CD4-positive, alpha-beta T cell (primary cell): ENCODE results near the gene TFPI. TPM values are rescaled to one million over a fixed set of nuclear protein-coding genes. Genes with fewer than 3 reads are reported as not detected.

Experiments used
- ATAC-seq: fragments of 200-7000 bp; cut with Tn5 transposase; one replicate; pipeline ENCODE4 v1.10.0; 2022; ENCODE audit warnings: mild to moderate bottlenecking; ENCODE audit not compliant: poor library complexity
- CTCF ChIA-PET: fragments of 350-600 bp; sonication (Branson Sonifier 250); formaldehyde crosslinking; loops from one replicate; lab custom pipeline; 2021; ENCODE audit warnings: antibody characterized with exemption, inconsistent platforms; lab: Charles Lee
- POLR2A ChIA-PET: fragments of 350-600 bp; sonication (Branson Sonifier 250); formaldehyde crosslinking; loops from one replicate; lab custom pipeline; 2021; ENCODE audit warnings: antibody characterized with exemption, inconsistent platforms; lab: Charles Lee
- DNase-seq, 14 experiments: peaks; one replicate each; pipeline ENCODE4 v3.0.0-alpha.2; 2013 to 2020; ENCODE audit warnings: mixed read lengths in 2 of 14
- H3K27ac ChIP-seq, 2 donors: one replicate each; pipeline versions ENCODE4 v1.5.1 to v1.7.0; 2013; ENCODE audit warnings: low read length in 2 of 2, low read depth in 1 of 2, mild to moderate bottlenecking in 1 of 2
- H3K27me3 ChIP-seq, 2 experiments: 1 replicate in 1 of 2; 2 replicates in 1 of 2; pipeline versions ENCODE4 v1.6.1 to v1.7.0; 2013; ENCODE audit warnings: low read length in 2 of 2, control low read depth in 1 of 2, mild to moderate bottlenecking in 1 of 2, moderate library complexity in 1 of 2; ENCODE audit not compliant: insufficient read depth in 2 of 2, control insufficient read depth in 1 of 2
- H3K36me3 ChIP-seq: one replicate; pipeline ENCODE4 v1.6.1; 2013; ENCODE audit warnings: low read length, control low read depth; ENCODE audit not compliant: insufficient read depth
- H3K4me1 ChIP-seq: one replicate; pipeline ENCODE4 v1.6.1; 2013; ENCODE audit warnings: low read length, control low read depth; ENCODE audit not compliant: insufficient read depth
- H3K4me3 ChIP-seq: one replicate; pipeline ENCODE4 v1.5.1; 2013; ENCODE audit warnings: mild to moderate bottlenecking, low read length, moderate library complexity
- H3K9me3 ChIP-seq, 2 experiments: 1 replicate in 1 of 2; 2 replicates in 1 of 2; pipeline versions ENCODE4 v1.6.1 to v1.7.0; 2013; ENCODE audit warnings: low read length in 2 of 2, mild to moderate bottlenecking in 2 of 2, control low read depth in 1 of 2, moderate library complexity in 1 of 2; ENCODE audit not compliant: control insufficient read depth in 1 of 2, insufficient read depth in 1 of 2
- H3K27ac Mint-ChIP-seq: one replicate; pipeline ENCODE4 v1.8.0; 2020; ENCODE audit warnings: mixed read lengths
- H3K27me3 Mint-ChIP-seq: one replicate; pipeline ENCODE4 v1.8.0; 2021; ENCODE audit warnings: mixed read lengths
- H3K36me3 Mint-ChIP-seq: one replicate; pipeline ENCODE4 v1.8.0; 2021; ENCODE audit warnings: low read depth, mixed read lengths
- H3K4me1 Mint-ChIP-seq: one replicate; pipeline ENCODE4 v1.8.0; 2021; ENCODE audit warnings: low read depth, mixed read lengths
- H3K4me3 Mint-ChIP-seq: one replicate; pipeline ENCODE4 v1.8.0; 2020; ENCODE audit warnings: mild to moderate bottlenecking, mixed read lengths
- H3K9me3 Mint-ChIP-seq: one replicate; pipeline ENCODE4 v1.8.0; 2020; ENCODE audit warnings: mixed read lengths
- CTCF ChIP-seq: fragments of 200-600 bp; IDR thresholded peaks from one replicate; pipeline ENCODE4 v1.8.0; 2022; ENCODE audit warnings: antibody characterized with exemption, mild to moderate bottlenecking
- intact Hi-C, 2 experiments: fragments of 100-400 bp; cut with DNase I in 1 of 2; cut with micrococcal nuclease in 1 of 2; formaldehyde crosslinking; loops; one replicate each; pipeline versions ENCODE4 v1.15.1 to v1.9.0; 2023 to 2025; cut with DNase I, micrococcal nuclease
- total RNA-seq, 174 experiments: library from RNA in 2 of 174; stranded (reverse) in 2 of 174; gene quantifications; one replicate each; pipeline ENCODE4 v1.2.3 and lab custom pipeline; 2021 to 2026

Gene TFPI
- total RNA-seq, 2 experiments from 2014 or later: 0.17 TPM; not detected in 1

- DNase-seq (no peak), ATAC-seq (no peak)
- H3K4me3 ChIP-seq: no peak overlapping the region
- Mint-ChIP-seq H3K27me3 (peaks cover 4% of the 10 kb centered on the region), H3K36me3 (no peaks in the 10 kb centered on the region), H3K4me1 (no peaks in the 10 kb centered on the region), H3K27ac (no peak overlapping the region), H3K9me3 (no peaks in the 10 kb centered on the region), H3K4me3 (no peak overlapping the region)
- ChIA-PET POLR2A (no interaction called here), CTCF (no interaction called here)
- H3K27me3 ChIP-seq: no peaks in the 10 kb centered on the region
- H3K9me3 ChIP-seq: no peaks in the 10 kb centered on the region
- TF ChIP-seq CTCF: no peak
- no peaks in the 10 kb centered on the region for H3K36me3 ChIP-seq
- no peaks in the 10 kb centered on the region for H3K4me1 ChIP-seq
- no peak overlapping the region for H3K27ac ChIP-seq
- intact Hi-C loops: no loop called here
Observed at GRCh38 chr2:187497140-187497539, 57.1 kb downstream of the TFPI start.

GRCh38 chr2:187495324-187495723, 58.9 kb downstream of the TFPI start:
- H3K27me3 ChIP-seq: no peaks in the 10 kb centered on the region
- CTCF ChIA-PET: no interaction called here
- intact Hi-C loops: no loop called here
- H3K27me3 Mint-ChIP-seq: peaks cover 4% of the 10 kb centered on the region
- ATAC-seq: no peak
- no peak for TF ChIP-seq CTCF
- no peaks in the 10 kb centered on the region for H3K36me3 ChIP-seq
- H3K4me1 ChIP-seq: no peaks in the 10 kb centered on the region
- no peaks in the 10 kb centered on the region for H3K9me3 Mint-ChIP-seq
- H3K4me3 ChIP-seq: no peak overlapping the region
- H3K36me3 Mint-ChIP-seq: no peaks in the 10 kb centered on the region
- no peak overlapping the region for H3K27ac ChIP-seq
- H3K4me3 Mint-ChIP-seq: no peak overlapping the region
- POLR2A ChIA-PET: no interaction called here
- H3K27ac Mint-ChIP-seq: no peak overlapping the region
- DNase-seq: no peak
- no peaks in the 10 kb centered on the region for H3K4me1 Mint-ChIP-seq
- H3K9me3 ChIP-seq: no peaks in the 10 kb centered on the region

GRCh38 chr2:187493877-187494568, 60.2 kb downstream of the TFPI start:
- H3K36me3 Mint-ChIP-seq: no peaks in the 10 kb centered on the region
- Histone ChIP-seq H3K4me1 (no peaks in the 10 kb centered on the region), H3K4me3 (no peak overlapping the region), H3K36me3 (no peaks in the 10 kb centered on the region), H3K9me3 (no peaks in the 10 kb centered on the region), H3K27ac (no peak overlapping the region), H3K27me3 (no peaks in the 10 kb centered on the region)
- H3K4me3 Mint-ChIP-seq: no peak overlapping the region
- ChIA-PET CTCF (no interaction called here), POLR2A (no interaction called here)
- TF ChIP-seq CTCF: no peak
- H3K27ac Mint-ChIP-seq: no peak overlapping the region
- intact Hi-C loops: no loop called here
- H3K9me3 Mint-ChIP-seq: no peaks in the 10 kb centered on the region
- no peak for DNase-seq
- no peak for ATAC-seq
- H3K4me1 Mint-ChIP-seq: no peaks in the 10 kb centered on the region
- H3K27me3 Mint-ChIP-seq: peaks cover 4% of the 10 kb centered on the region
